DOHH2 (cell line): ENCODE results near the gene S100P.

Experiments
- EZH2phosphoT487 ChIP-seq: fragments of 200-600 bp; sonication (generic); IDR thresholded peaks from 2 replicates; pipeline ENCODE4 v1.6.1; 2017; ENCODE audit warnings: borderline replicate concordance, mild to moderate bottlenecking, antibody characterized with exemption, low read length, moderate library complexity, mixed read lengths
- TF ChIP-seq, protein P1 (sequence below): fragments of 200-600 bp; sonication (generic); IDR thresholded peaks from one replicate; pipeline ENCODE4 v1.5.1; 2014; ENCODE audit warnings: antibody characterized with exemption, mild to moderate bottlenecking, low read depth, low read length; ENCODE audit not compliant: poor library complexity, severe bottlenecking

DNA sequence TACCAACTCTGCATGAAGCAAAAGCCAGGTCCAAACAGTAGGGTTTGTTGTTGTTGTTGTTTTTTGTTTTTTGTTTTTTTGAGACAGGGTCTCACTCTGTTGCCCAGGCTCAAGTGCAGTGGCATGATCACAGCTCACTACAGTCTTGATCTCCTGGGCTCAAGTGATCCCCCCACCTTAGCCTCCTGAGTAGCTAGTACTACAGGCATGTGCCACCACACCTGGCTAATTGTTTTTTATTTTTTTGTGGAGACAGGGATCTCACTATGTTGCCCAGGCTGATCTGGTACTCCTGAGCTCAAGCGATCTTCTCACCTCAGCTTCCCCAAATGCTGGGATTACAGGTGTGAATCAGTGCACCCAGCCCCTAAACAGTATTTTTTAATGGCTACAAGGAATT, 6.2 kb downstream of the S100P start:
- TF ChIP-seq, protein P1, sequence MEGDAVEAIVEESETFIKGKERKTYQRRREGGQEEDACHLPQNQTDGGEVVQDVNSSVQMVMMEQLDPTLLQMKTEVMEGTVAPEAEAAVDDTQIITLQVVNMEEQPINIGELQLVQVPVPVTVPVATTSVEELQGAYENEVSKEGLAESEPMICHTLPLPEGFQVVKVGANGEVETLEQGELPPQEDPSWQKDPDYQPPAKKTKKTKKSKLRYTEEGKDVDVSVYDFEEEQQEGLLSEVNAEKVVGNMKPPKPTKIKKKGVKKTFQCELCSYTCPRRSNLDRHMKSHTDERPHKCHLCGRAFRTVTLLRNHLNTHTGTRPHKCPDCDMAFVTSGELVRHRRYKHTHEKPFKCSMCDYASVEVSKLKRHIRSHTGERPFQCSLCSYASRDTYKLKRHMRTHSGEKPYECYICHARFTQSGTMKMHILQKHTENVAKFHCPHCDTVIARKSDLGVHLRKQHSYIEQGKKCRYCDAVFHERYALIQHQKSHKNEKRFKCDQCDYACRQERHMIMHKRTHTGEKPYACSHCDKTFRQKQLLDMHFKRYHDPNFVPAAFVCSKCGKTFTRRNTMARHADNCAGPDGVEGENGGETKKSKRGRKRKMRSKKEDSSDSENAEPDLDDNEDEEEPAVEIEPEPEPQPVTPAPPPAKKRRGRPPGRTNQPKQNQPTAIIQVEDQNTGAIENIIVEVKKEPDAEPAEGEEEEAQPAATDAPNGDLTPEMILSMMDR, result no peak
- no peak for TF ChIP-seq EZH2phosphoT487
